IPS DF 6.9 (cell line): Measurements from ENCODE around the gene UBE2C.

ENCODE experiments used
- DNase-seq: peaks from one replicate; pipeline ENCODE4 v3.0.0-alpha.2; 2013; ENCODE audit warnings: low read depth, low spot score
- H3K27ac ChIP-seq: one replicate; pipeline ENCODE4 v1.5.1; 2013; ENCODE audit warnings: low read length, control low read depth
- H3K27me3 ChIP-seq: 2 replicates; pipeline ENCODE4 v1.6.1; 2013; ENCODE audit warnings: mild to moderate bottlenecking, low read length; ENCODE audit not compliant: control insufficient read depth, insufficient read depth
- H3K36me3 ChIP-seq: 2 replicates; pipeline ENCODE4 v1.6.1; 2013; ENCODE audit warnings: low read length; ENCODE audit not compliant: control insufficient read depth, insufficient read depth
- H3K4me1 ChIP-seq: 2 replicates; pipeline ENCODE4 v1.6.1; 2013; ENCODE audit warnings: low read length; ENCODE audit not compliant: control insufficient read depth, insufficient read depth
- H3K4me3 ChIP-seq: 2 replicates; pipeline ENCODE4 v1.5.1; 2013; ENCODE audit warnings: mild to moderate bottlenecking, low read length
- H3K9me3 ChIP-seq: 2 replicates; pipeline ENCODE4 v1.6.1; 2013; ENCODE audit warnings: low read length, inconsistent platforms; ENCODE audit not compliant: control insufficient read depth, insufficient read depth
- WGBS: extraction: QIAGEN DNeasy Blood & Tissue Kit; methylation state at CpG from one replicate; pipeline ENCODE4 v1.1.7; 2013; ENCODE audit warnings: mixed read lengths, missing lambda C conversion rate; ENCODE audit not compliant: insufficient read length, insufficient coverage; 5-methylcytosine and 5-hydroxymethylcytosine counted together

Gene UBE2C

GRCh38 chr20:45843506-45843905 is 31.1 kb downstream of the UBE2C start:
- H3K36me3 ChIP-seq: peaks cover 27% of the 10 kb centered on the region

GRCh38 chr20:45845452-45845851 is 33.0 kb downstream of the UBE2C start:
- H3K27me3 ChIP-seq: no peaks in the 10 kb centered on the region
- 0 out of 2 replicates have a peak, but pooled peaks cover 1% of the 10 kb centered on the region for H3K4me1 ChIP-seq
- H3K36me3 ChIP-seq: peaks cover 25% of the 10 kb centered on the region
- no peak overlapping the region for H3K27ac ChIP-seq
- no peak overlapping the region for H3K4me3 ChIP-seq
- no peaks in the 10 kb centered on the region for H3K9me3 ChIP-seq
- no peak for DNase-seq

More at GRCh38 chr20:45843506-45843905, 31.1 kb downstream of the UBE2C start:
- no peak for DNase-seq
- WGBS: no CpG with 5 or more reads among the region's 14 CpGs
- Histone ChIP-seq H3K9me3 (no peaks in the 10 kb centered on the region), H3K27ac (no peak overlapping the region), H3K27me3 (no peaks in the 10 kb centered on the region), H3K4me1 (0 out of 2 replicates have a peak, but pooled peaks cover under 1% of the 10 kb centered on the region), H3K4me3 (no peak overlapping the region)

- no CpG with 5 or more reads among the region's 8 CpGs for WGBS
- Histone ChIP-seq H3K4me3 (no peak overlapping the region), H3K4me1 (0 out of 2 replicates have a peak, but pooled peaks cover 1% of the 10 kb centered on the region), H3K9me3 (no peaks in the 10 kb centered on the region), H3K27me3 (no peaks in the 10 kb centered on the region), H3K36me3 (peaks cover 15% of the 10 kb centered on the region), H3K27ac (no peak overlapping the region)
- no peak for DNase-seq
Observed at GRCh38 chr20:45848421-45848820, 36.0 kb downstream of the UBE2C start.

- 0 out of 2 replicates have a peak, but pooled peaks cover 1% of the 10 kb centered on the region for H3K4me1 ChIP-seq
- no peaks in the 10 kb centered on the region for H3K27me3 ChIP-seq
- no peaks in the 10 kb centered on the region for H3K9me3 ChIP-seq
- H3K36me3 ChIP-seq: peaks cover 8% of the 10 kb centered on the region
- H3K4me3 ChIP-seq: no peak overlapping the region
- H3K27ac ChIP-seq: no peak overlapping the region
- WGBS: no CpG with 5 or more reads among the region's 8 CpGs
- no peak for DNase-seq
Observed at GRCh38 chr20:45848969-45849582, 36.6 kb downstream of the UBE2C start.

GRCh38 chr20:45850238-45850637 is 37.8 kb downstream of the UBE2C start:
- no CpG with 5 or more reads among the region's 2 CpGs for WGBS

GRCh38 chr20:45850926-45851325 is 38.5 kb downstream of the UBE2C start:
- DNase-seq: no peak
- Histone ChIP-seq H3K9me3 (no peaks in the 10 kb centered on the region), H3K27ac (no peak overlapping the region), H3K4me1 (peaks cover 4% of the 10 kb centered on the region; the same call in 1 of the 2 replicates), H3K4me3 (no peak overlapping the region), H3K27me3 (no peaks in the 10 kb centered on the region), H3K36me3 (peaks cover 5% of the 10 kb centered on the region)
- no CpG with 5 or more reads among the region's 1 CpG for WGBS

More at GRCh38 chr20:45850238-45850637, 37.8 kb downstream of the UBE2C start:
- Histone ChIP-seq H3K27me3 (no peaks in the 10 kb centered on the region), H3K9me3 (no peaks in the 10 kb centered on the region), H3K4me3 (no peak overlapping the region), H3K27ac (no peak overlapping the region), H3K36me3 (peaks cover 5% of the 10 kb centered on the region), H3K4me1 (peaks cover 4% of the 10 kb centered on the region; the same call in 1 of the 2 replicates)
- no peak for DNase-seq

GRCh38 chr20:45851501-45851900 is 39.1 kb downstream of the UBE2C start:
- Histone ChIP-seq H3K4me3 (no peak overlapping the region), H3K4me1 (peaks cover 4% of the 10 kb centered on the region; the same call in 1 of the 2 replicates), H3K27ac (no peak overlapping the region), H3K27me3 (no peaks in the 10 kb centered on the region), H3K36me3 (peaks cover 5% of the 10 kb centered on the region), H3K9me3 (no peaks in the 10 kb centered on the region)
- no peak for DNase-seq

- no CpG with 5 or more reads among the region's 6 CpGs for WGBS
- no peak for DNase-seq
Observed at GRCh38 chr20:45852326-45852725, 39.9 kb downstream of the UBE2C start.

GRCh38 chr20:45853484-45853883 is 41.0 kb downstream of the UBE2C start:
- H3K27ac ChIP-seq: no peak overlapping the region
- no peak for DNase-seq
- WGBS: no CpG with 5 or more reads among the region's 2 CpGs

More at GRCh38 chr20:45852326-45852725, 39.9 kb downstream of the UBE2C start:
- H3K27ac ChIP-seq: no peak overlapping the region
- H3K27me3 ChIP-seq: no peaks in the 10 kb centered on the region
- H3K4me1 ChIP-seq: peaks cover 5% of the 10 kb centered on the region; the same call in 1 of the 2 replicates
- H3K36me3 ChIP-seq: peaks cover 5% of the 10 kb centered on the region
- no peaks in the 10 kb centered on the region for H3K9me3 ChIP-seq
- no peak overlapping the region for H3K4me3 ChIP-seq

GRCh38 chr20:45857114-45857881 is 44.9 kb downstream of the UBE2C start, which contains the start of the genes ACOT8 and ZSWIM3:
Gene ACOT8 (minus strand): TSS chr20:45857392. CDS start chr20:45857315, 77 bp downstream.
Gene ZSWIM3 (plus strand): TSS chr20:45857614. CDS start chr20:45857826, 212 bp downstream.
- DNase-seq: peak; percentile 100
- no CpG with 5 or more reads among the region's 36 CpGs for WGBS
- no peaks in the 10 kb centered on the region for H3K9me3 ChIP-seq
- H3K27me3 ChIP-seq: no peaks in the 10 kb centered on the region
- peak within 1 kb of the TSS; percentile 69 for H3K4me3 ChIP-seq
- no peaks in the 10 kb centered on the region for H3K36me3 ChIP-seq
- H3K4me1 ChIP-seq: peaks cover 4% of the 10 kb centered on the region; the same call in 1 of the 2 replicates
- H3K27ac ChIP-seq: no peak within 1 kb of the TSS

More at GRCh38 chr20:45853484-45853883, 41.0 kb downstream of the UBE2C start:
- peaks cover under 1% of the 10 kb centered on the region; the same call in 1 of the 2 replicates for H3K36me3 ChIP-seq
- H3K27me3 ChIP-seq: no peaks in the 10 kb centered on the region
- no peak overlapping the region for H3K4me3 ChIP-seq
- H3K9me3 ChIP-seq: no peaks in the 10 kb centered on the region
- H3K4me1 ChIP-seq: peaks cover 5% of the 10 kb centered on the region; the same call in 1 of the 2 replicates
